OCI-LY7 (cell line): ENCODE results near the gene TBR1.

Source experiments
- EZH2phosphoT487 ChIP-seq: fragments of 200-600 bp; sonication (generic); IDR thresholded peaks from 2 replicates; pipeline ENCODE4 v1.6.1; 2018; ENCODE audit warnings: low read depth, borderline replicate concordance, mild to moderate bottlenecking, mixed run types, antibody characterized with exemption, low read length, moderate library complexity, mixed read lengths
- TF ChIP-seq, protein P1 (sequence below): fragments of 200-600 bp; sonication (generic); conservative IDR thresholded peaks from 2 replicates; pipeline ENCODE4 v1.5.1; 2014; ENCODE audit warnings: mild to moderate bottlenecking, antibody characterized with exemption, low read length, moderate library complexity, mixed read lengths

- TF ChIP-seq, protein P1, sequence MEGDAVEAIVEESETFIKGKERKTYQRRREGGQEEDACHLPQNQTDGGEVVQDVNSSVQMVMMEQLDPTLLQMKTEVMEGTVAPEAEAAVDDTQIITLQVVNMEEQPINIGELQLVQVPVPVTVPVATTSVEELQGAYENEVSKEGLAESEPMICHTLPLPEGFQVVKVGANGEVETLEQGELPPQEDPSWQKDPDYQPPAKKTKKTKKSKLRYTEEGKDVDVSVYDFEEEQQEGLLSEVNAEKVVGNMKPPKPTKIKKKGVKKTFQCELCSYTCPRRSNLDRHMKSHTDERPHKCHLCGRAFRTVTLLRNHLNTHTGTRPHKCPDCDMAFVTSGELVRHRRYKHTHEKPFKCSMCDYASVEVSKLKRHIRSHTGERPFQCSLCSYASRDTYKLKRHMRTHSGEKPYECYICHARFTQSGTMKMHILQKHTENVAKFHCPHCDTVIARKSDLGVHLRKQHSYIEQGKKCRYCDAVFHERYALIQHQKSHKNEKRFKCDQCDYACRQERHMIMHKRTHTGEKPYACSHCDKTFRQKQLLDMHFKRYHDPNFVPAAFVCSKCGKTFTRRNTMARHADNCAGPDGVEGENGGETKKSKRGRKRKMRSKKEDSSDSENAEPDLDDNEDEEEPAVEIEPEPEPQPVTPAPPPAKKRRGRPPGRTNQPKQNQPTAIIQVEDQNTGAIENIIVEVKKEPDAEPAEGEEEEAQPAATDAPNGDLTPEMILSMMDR, result no peak
- no peak for TF ChIP-seq EZH2phosphoT487
Observed at GRCh38 chr2:161445097-161445496, 29.0 kb downstream of the TBR1 start.
